OCI-M1 (cell line): ENCODE data around the gene RCOR1.
"Not testable (repeated sequence)": the region's sequence is repeated elsewhere in the genome, so short reads cannot be mapped to it uniquely, and the experiment has no call there.

ENCODE experiments used
- DNase-seq: peaks from one replicate; lab custom pipeline; 2025; lab: John Stamatoyannopoulos, UW

RCOR1 gene

DNA sequence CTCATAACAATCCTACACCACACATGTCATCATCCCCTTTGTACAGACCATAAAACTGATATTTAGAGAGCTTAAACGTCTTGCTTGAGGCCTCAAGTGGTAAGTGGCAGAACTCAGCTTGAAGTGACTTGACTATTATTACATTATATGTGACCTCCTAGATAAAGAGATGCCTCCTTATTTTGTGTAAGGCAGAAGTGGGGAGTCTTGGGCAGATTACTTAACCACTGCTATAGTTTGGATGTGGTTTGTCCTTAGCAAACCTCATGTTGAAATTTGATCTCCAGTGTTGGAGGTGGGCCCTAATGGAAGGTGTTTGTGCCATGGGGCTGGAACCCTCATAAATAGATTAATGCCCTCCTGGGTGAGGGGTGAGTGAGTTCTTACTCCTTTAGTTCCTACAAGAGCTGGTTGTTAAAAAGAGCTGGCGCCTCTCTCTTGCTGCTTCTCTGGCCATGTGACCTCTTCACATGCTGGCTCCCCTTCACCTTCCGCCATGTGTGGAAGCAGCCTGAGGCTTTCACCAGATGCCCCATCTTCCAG, 37.4 kb downstream of the RCOR1 start:
- peak; percentile 41 for DNase-seq

DNA sequence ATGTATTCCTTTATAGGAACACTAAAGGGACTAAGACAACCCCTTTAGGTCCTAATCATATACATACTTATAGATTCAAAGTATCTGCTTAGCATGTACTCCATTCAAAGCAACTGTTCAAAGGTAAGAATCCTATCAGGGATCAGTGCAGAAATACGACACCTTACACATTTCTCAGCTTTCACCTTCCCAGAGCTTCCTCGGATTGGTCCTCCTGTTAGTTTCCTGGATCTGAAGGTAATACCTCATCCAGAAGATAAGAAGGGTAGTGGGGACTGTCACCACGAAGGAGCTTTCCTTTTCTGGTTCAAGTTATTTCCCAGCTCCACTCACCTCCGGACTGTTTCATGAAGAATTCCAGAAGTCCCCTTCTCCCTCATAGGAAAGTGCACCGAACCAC, 38.0 kb downstream of the RCOR1 start:
- no peak for DNase-seq

DNA sequence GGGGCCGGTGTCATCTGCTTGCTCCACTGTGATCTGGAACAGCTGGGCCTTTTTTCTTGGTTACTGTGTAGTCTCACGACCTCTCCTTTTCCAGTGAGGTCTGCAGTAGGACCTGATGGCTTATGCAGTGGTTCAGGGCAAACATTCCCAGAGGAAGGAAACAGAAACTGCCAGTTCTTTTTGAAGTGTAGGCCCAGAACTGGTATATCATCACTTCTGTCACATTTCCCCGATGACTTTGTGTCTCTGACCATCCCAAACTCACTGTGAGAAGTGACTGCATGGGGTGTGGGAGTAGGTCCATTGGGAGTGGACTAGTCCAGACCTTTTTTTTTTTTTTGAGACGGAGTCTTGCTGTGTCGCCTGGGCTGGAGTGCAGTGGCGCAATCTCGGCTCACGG, 38.4 kb downstream of the RCOR1 start:
- DNase-seq, result no peak

DNA sequence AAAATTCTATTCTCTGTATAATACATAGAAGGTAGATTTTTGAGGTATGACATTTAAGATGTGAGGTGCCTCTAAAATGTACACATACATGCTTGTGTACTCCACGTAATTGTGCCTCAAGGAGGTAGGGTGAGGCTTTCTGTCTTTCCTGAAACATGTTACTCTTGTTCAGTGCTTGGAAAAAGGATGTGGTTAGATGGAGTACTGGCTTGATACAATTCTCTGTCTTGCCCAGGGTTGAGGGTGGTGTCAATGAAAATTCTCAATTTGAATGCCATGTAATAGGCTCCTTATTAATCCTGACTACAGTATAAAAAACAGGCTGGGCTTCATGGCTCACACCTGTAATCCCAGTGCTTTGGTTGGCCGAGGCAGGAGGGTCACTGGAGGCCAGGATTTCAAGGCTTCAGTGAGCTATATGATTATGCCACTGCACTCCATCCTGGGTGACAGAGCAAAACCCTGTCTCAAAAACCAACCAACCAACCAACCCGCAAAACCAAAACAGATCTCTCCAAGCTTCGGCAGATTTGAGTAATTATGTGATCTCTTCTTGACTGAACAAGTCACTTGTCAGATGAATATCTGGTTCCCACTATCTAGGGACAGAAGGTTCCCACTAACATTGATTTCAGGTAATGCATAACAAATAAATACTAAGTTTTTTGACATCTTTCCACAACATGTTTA, 41.6 kb downstream of the RCOR1 start:
- no peak for DNase-seq

DNA sequence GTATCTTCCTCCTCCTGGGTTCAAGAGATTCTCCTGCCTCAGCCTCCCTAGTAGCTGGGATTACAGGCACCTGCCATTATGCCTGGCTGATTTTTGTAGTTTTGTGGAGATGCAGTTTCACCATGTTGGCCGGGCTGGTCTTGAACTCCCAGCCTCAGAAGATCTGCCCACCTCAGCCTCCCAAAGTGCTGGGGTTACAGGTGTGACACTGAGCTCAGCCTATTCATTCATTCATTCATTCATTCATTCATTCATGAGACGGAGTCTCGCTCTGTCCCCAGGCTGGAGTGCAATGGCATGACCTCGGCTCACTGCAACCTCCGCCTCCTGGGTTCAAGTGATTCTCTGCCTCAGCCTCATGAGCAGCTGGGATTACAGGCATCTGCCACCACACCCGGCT, 47.2 kb downstream of the RCOR1 start:
- not testable (repeated sequence) for DNase-seq

DNA sequence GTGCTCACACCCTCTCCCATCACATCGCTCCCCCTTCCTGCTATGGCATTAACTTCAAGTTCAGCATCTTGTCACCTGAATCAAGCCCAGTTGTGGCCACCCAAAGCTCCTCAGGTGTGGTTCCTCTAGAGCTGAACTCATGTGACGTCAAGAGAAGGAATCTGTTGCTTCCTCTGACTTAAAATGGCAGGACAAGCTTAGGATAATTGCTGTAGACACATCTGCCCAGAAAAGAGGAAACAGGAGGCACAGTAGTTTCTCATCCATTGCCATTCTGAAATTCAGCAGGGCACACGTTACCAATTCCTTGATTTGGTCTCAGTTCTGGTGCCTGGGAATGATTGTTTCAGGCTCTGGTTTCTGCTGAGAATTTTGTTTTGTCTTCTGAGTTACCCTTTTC, 52.1 kb downstream of the RCOR1 start:
- DNase-seq, result peak; percentile 21

DNA sequence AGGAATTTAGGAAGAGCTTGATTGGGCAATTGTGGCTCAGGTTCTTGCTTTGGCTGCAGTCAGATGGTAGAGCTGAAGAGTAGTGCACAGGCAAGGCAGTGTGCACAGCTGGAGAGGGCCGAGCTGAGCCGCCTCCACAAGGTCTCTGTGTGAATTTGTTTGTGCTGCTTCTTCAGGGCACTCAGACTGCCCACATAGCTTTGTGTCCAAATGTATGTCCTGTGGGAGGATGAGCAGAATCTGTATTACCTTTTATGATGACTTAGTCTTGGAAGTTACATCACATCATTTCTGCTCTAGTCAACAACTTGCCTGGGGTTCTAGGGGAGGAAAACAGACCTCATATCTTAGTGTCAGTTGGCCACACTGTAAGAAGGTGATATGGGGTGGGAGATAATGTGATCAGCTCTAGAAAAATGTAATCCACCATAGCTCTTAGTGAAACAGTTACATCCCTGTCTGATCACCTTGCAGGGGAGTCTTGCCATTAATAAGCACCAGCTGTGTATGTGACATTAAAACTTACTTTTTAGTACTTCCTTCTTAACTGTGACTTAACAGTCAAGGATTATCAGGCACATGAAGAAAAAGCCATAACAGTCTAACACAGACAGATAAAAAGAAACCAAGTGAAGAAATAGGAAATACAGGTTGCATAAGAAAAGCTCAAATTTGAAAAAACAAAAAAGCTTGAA, 53.4 kb downstream of the RCOR1 start:
- peak; percentile 88 for DNase-seq

DNA sequence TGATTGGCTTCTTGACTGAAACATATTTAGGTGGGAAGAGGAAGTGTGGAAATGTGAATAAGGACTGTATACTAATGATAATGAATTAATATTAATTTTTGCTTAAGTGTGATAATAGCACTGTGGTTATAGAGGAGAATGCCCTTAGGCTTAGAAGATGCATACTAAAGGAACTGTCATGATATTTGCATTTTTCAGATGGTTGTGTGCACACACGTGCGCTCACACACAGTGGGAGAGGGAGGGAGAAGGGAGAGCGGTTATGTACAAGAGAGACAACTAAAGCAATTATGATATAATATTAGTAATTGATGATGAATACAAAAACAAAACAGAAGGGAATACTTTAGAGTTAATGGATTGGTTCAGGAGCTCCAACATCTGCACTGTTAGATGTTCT, 54.2 kb downstream of the RCOR1 start:
- no peak for DNase-seq

DNA sequence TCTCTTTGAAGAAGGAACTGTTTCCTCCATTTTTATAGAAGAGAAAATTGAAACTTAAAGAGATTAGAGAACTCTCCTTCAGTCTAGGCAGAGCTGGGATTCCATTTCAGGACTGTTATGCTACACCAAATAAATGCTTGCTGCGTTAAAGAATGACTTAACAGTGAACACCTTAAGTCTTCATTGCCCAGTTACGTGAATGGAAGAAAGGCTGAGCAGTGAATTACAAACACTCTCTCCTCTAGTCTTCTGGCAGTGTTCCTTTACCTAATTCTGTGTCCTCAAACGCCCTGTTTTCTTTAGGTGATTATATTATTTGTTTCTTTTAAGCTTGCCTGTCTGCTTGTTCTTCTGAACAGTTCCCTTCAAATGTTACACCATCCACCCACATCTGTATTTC, 59.7 kb downstream of the RCOR1 start:
- DNase-seq, result peak; percentile 26

DNA sequence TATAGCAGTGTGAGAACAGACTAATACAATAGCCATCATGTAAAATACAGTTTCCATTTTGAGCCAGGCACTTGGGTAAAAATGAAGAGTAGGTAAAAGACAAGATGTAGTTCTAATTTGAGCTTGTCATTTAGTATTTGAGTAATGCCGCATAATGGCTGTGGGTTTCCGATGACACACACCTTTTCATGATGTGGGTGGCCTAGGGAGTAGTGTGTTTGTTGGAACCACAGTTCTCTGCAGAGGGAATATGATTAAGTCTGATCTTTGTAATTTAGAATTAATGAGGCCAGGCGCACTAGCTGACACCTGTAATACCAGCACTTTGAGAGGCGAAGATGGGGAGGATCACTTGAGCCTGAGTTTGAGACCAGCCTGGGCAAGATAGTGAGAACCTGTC, 61.8 kb downstream of the RCOR1 start:
- no peak for DNase-seq

DNA sequence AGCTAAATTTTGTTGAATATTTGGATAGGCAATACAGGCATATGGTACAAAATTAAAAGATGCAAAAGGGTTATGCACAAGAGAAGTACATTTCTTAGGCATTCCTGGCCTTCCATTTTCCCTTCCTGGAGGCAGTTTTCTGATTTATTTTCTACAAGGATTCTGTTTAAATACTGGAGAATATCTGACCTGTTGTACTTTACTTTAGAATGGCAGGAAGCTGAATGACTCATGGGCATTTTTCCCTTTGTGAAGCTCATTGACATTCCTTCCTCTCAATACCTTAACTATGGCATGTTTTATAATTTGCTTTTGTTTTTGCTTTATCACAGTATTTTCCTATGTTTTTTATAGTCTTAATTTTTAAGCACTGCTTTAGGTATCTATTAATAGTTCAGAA, 62.7 kb downstream of the RCOR1 start:
- no peak for DNase-seq

DNA sequence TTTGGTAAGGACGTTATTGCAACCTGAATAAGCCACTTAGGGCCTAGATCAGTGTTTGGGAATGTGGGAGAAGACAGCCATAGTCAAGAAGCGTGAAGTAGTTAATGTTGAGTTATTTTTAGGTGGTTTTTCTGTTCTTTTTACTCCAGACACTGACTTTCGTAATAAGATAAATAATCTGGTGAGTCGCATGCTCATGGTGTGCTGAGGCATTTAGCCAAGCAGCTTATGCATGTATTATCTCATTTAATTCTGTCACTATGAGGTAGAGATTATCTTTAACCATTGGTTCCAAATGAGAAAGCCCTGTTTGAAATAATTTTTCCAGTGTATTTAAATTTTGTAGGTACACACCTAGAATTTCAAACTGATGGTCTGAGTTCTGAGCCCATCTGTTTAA, 67.3 kb downstream of the RCOR1 start:
- peak; percentile 10 for DNase-seq

DNA sequence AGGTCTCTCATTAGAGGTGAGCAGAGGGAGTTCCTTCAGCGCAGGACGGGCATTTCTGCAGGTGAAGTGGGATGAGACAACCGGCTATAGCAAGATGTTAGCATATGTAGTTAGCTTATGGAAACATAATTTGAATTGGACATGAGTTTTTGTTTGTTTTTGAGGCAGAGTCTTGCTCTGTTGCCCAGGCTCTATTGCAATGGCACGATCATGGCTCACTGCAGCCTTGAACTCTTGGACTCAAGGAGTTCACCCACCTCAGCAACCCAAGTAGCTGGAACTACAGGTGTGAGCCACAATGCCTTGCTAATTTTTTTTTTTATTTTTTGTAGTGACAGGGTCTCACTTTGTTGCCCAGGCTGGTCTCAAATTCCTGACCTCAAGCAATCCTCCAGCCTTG, 69.2 kb downstream of the RCOR1 start:
- DNase-seq, result no peak

DNA sequence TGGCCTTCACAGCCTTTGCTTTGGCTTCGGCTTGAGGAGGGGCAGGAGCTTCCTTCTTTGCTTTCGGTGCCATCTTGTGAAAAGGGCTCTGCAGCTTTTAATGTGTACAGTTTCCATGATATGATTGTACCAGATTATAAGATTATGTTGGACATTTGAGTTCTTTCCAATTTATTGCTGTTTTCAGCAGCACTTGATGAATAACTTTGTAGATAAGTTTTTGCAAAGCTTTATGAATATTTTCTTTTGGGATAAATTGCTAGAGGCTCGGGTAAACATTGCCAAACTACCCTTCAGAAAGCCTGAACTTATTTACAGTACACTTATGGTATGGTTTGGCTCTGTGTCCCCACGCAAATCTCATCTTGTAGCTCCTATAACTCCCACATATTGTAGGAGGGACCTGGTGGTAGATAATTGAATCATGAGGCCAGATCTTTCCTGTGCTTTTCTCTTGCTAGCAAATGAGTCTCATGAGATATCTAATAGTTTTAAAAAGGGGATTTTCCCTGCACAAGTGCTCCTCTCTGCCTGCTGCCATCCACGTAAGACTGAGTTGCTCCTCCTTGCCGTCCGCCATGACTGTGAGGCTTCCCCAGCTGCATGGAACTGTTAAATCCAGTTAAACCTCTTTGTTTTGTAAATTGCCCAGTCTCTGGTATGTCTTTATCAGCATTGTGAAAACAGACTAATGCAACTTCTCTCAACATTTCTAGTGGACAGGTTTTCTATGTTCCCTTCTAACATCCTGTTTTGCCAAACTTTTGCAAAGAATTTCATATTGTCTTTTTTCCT, 70.4 kb downstream of the RCOR1 start:
- peak; percentile 44 for DNase-seq

DNA sequence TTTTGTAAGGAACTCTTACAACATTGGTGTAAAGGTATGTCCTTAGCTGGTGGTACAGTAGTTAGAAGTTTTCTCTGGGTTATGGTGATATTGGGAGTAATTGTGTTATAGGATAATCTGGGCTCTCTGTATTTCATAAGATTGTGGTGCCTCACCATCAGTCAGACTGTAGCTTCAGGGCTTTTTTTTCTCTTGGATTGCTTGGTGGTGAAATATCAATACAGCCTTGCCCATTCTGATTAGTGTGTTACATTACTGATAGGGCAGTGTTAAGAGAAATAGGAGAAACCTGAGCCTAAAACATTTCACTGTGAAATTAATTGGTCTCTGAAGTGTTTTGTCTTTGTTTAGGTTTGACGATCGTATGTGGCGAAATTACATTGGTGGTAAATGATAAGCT, 71.0 kb downstream of the RCOR1 start:
- DNase-seq, result no peak

DNA sequence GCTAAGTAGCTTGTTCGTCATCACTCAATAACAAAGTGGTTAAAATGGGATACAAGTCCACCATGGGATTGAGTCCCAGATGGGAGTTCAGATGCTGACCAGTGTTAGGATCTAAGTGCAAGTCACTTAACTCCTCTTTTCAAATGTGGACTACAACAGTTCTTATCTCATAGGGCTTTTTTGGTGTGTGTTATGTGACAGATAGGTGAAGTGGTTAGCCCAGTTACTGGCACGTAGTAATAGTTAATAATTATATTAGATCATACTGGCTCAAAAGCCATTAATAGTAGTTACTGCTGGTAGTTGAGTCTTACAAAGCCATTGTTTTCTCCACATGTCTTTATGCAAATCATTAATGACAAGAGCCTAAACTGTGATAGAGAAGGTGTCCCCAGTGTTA, 73.2 kb downstream of the RCOR1 start:
- peak; percentile 30 for DNase-seq

DNA sequence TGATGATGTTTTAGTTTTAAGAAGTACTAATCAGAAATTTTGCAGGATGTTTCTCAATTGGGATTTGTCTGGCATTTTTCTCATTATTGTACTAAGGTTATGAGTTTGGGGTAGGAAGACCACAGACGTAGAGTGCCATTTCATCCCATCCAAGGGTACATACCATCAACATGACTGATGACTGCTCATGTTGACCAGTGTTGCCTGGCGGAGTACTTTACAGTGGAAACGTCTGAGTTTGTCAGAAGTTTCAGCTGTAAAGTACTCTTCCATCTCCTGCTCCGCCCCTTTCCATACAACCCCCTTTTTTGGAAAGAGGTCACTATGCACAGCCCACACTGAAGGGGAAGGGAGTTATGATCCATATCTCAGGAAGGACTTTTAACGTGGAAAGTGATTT, 74.2 kb downstream of the RCOR1 start:
- DNase-seq, result no peak

DNA sequence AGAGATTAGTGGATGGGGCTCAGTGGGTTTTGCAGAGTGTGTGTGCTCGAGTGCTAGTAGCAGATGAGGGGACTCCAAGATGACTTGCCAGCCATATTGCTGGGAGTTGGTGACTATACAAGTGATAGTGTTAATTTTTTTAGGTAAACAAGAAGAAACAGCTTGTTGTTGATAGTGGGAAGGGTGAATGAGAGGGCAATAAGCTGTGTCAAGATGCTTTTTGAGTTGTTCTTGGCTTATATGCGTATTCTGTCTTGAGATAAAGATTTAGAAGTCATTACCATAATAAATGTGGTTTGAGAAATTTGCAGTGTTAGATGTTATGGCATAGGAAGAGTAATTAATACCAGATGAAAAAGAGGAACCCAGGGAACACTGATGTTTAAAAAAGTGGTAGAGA, 75.3 kb downstream of the RCOR1 start:
- DNase-seq, result no peak

DNA sequence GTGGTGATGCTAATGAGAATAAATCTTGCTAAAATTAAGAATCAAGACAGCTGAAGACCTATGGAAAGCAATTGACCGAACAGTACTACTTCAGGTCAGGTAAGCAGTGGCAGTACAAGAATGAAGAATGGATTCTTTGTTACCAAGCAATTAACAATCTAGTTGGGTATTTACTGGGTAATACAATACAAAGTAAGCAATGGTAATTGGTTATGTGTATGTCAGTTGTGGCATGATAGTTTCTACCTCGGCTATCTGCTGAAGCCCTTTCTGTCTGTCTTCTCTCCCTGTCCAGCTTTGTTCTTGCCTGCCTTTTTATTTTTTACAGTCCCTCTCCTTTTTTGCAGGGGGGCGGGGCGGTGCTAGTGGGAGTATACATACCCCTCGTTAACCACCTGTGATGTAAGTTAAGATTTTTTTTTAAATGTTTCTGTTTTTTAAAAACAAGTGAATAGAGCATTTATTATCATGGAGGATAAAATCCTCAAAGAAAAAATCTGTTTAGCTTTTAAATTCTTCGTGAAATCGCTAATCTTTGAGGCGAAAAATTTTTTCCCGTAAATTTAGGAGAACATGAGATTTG, 75.9 kb downstream of the RCOR1 start:
- DNase-seq, result no peak

DNA sequence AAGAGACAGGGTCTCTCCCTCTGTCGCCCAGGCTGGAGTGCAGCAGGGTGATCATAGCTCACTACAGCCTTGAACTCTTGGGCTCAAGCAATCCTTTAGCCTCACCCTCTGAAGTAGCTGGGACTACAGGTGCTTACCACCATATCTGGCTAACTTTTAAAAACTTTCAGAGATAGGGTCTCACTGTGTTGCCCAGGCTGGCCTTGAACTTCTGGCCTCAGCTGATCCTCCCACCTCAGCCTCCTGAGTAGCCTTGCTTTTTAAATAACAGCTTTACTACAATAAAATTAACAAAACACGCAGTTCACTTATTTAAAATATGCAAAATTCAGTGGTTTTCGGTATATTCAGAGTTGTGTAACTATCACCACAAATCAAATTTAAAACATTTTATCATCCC, 79.0 kb downstream of the RCOR1 start:
- DNase-seq, result no peak

DNA sequence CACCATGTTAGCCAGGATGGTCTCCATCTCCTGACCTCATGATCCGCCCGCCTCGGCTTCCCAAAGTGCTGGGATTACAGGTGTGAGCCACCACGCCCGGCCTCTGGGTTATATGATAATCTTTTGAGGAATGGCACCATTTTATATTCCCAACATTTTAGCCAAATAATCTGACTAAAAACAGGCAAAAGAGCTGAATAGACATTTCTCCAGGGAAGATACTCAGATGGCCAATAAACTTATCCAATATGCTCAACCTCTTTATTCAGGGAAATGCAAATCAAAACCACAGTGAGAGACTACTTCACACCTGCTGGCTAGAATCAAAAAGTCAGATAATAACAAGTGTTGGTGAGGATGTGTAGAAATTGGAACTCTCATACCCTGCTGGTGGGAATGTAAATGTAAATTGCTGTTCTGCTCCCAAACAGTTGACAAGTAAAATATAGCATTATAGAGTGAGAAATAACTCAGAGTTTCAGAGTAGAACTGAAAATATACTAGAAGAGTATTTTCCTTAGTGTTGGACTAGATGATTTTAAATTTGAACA, 80.0 kb downstream of the RCOR1 start:
- no peak for DNase-seq

DNA sequence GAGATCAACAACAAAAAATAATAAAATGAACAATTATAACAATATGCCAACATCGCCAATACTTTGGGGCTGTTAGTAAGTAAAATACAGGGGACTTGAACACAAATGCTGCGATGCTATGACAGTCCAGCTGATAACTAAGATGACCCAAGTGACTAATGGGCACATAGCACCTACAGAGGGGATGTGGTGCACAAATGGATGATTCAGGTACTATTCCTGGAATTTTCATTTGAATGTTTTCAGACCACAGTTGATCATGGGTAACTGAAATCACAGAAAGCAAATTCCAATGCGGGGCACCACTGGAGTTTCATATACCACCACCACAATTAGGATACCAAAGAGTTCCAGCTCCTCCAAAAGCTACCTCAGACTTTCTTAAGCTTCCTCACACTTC, 82.9 kb downstream of the RCOR1 start:
- DNase-seq, result no peak
